ENCODE data around the gene HDGFL2. TPM values are rescaled to one million over a fixed set of nuclear protein-coding genes. Genes with fewer than 3 reads are reported as not detected.
"Not testable (repeated sequence)": the region's sequence is repeated elsewhere in the genome, so short reads cannot be mapped to it uniquely, and the experiment has no call there.

The HDGFL2 gene
- total RNA-seq, 3 donors from 2014 or later, result 38.9 to 41.8 (median 40.7) TPM

DNA sequence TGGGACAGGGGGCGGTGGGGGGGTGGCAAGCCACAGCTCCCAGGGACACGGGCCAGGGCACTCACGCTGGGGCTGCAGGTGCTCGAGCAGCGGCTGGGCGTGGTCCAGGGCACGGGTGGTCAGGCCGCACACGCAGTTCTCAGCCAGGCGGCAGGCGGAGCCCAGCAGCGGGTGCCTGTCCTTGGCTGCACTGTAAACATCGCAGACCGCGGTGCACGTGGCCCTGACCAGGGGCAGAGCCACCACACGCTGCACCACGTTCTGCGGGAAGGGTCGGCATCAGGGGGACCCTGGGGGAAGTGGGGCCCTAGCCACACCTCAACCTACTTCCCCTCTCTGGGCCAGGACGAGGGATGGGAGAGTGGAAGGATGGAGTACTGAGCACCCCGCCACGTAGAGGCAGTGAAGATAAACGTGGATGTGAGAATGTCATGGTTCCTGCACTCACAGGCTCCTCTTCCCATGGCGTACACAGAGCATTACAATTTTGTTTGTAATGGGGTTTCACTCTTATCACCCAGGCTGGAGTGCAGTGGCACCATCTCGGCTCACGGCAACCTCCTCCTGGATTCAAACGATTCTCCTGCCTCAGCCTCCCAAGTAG, 59.6 kb downstream of the HDGFL2 start:
- peaks cover 2% of the 10 kb centered on the region for H3K4me1 Mint-ChIP-seq (ENCODE audit: low read depth)
- no peak overlapping the region for H3K4me3 Mint-ChIP-seq
- H3K36me3 Mint-ChIP-seq (ENCODE audit: insufficient read depth), result no peaks in the 10 kb centered on the region
- peaks cover 5% of the 10 kb centered on the region for H3K27me3 Mint-ChIP-seq (ENCODE audit: low read depth)
- DNase-seq (no peak), ATAC-seq (no peak)
- H3K9me3 Mint-ChIP-seq, result no peaks in the 10 kb centered on the region

DNA sequence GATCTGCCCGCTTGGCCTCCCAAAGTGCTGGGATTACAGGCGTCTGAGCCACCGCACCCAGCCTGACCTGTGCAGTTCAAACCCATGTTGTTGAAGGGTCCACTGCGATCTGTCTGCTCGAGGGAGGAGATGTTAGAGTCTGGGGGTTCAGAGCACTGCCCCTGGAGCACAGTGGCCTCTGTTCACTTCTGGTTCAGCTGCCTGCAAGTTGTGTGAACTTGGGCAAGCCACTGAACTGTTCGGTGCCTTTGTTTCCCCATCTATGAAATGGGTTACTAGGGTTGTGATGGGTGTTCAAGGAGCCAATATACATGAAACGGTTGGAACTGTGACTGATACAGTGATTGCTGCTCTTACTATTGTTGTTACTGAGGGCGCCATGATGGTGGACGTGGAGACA, 61.2 kb downstream of the HDGFL2 start:
- peaks cover 12% of the 10 kb centered on the region for H3K27me3 Mint-ChIP-seq (ENCODE audit: low read depth)
- peaks cover 2% of the 10 kb centered on the region for H3K4me1 Mint-ChIP-seq (ENCODE audit: low read depth)
- no peak overlapping the region for H3K4me3 Mint-ChIP-seq
- ATAC-seq (no peak), DNase-seq (no peak)
- no peaks in the 10 kb centered on the region for H3K36me3 Mint-ChIP-seq (ENCODE audit: insufficient read depth)
- H3K9me3 Mint-ChIP-seq, result no peaks in the 10 kb centered on the region

DNA sequence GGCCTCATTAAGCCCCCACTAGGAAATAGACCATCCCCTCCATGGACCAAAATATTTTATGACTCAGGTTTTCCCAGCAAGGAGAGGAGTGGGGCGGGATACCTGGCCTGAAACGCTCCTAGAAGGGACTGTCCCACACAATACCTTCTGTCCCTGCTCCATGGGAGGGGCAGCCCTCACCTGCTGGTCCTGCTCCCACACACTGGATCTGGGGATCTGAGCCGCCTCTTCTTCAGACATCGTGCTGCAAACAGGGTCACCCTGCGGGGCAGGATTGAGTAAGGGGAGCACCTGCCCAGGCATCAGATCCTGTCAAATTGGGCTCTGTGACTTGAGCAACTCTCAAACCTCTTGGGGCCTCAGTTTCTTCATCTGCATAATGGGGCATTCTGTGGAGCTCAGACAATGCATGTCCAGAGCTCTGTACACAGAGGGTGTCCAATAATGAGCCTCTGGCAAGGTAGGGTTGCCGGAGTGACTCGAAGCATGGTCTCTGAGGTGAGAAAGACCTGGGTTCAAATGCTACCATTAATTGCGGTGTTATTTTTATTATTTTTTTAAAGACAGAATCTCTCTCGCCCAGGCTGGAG, 61.8 kb downstream of the HDGFL2 start:
- H3K27me3 Mint-ChIP-seq (ENCODE audit: low read depth), result peaks cover 16% of the 10 kb centered on the region
- H3K4me3 Mint-ChIP-seq, result no peak overlapping the region
- peaks cover 2% of the 10 kb centered on the region for H3K4me1 Mint-ChIP-seq (ENCODE audit: low read depth)
- no peaks in the 10 kb centered on the region for H3K9me3 Mint-ChIP-seq
- H3K36me3 Mint-ChIP-seq (ENCODE audit: insufficient read depth), result no peaks in the 10 kb centered on the region
- ATAC-seq (no peak), DNase-seq (no peak)

DNA sequence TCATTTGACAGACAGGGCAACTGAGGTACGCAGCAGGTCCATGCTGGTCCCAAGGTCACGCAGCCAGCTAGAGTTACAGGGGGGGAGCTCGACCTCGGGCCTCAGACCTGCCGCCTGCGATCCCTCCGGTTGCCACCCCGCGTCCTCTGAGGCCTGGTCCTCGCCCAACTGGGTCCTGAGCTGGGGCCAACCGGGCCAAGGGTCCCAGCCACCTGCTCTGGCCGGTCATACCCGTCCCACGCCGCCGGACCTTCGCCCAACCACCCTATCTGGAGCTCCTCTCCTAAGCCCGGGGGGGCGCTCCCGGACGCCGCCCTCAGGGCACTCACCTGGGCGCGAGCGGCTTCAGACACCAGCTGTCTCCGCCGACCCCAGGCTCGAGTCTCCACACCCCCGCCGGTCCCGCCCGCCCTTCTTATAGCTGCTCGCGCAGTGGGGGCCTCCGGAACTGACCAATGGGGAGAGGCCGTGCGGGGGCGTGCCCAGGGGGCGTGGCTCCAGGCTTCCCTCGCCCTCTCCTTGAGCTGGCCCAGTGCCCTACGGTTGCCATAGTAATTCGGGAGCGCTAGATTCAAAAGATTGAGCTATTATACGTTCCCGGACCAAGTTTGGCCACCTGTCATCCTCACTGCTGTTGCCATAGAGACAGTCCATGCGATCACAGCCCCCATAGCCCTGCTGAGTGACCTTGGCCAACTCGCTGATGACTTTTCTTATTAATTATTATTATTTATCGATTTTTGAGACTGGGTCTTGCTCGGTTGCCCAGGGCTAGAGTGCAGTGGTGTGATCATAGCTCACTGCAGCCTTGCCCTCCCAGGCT, 63.0 kb downstream of the HDGFL2 start, which contains the start of gene PLIN5:
TSS of gene PLIN5 (minus strand) at position 389 of the 823 bp plus-strand sequence. CDS start 1,150 bp downstream, outside the sequence.
- peak; percentile 27 for DNase-seq
- H3K4me3 Mint-ChIP-seq, result no peak within 1 kb of the TSS
- H3K9me3 Mint-ChIP-seq, result no peaks in the 10 kb centered on the region
- ATAC-seq, result peak; percentile 43 to 51
- peaks cover 6% of the 10 kb centered on the region for H3K4me1 Mint-ChIP-seq (ENCODE audit: low read depth)
- no peaks in the 10 kb centered on the region for H3K36me3 Mint-ChIP-seq (ENCODE audit: insufficient read depth)
- peaks cover 21% of the 10 kb centered on the region for H3K27me3 Mint-ChIP-seq (ENCODE audit: low read depth)

DNA sequence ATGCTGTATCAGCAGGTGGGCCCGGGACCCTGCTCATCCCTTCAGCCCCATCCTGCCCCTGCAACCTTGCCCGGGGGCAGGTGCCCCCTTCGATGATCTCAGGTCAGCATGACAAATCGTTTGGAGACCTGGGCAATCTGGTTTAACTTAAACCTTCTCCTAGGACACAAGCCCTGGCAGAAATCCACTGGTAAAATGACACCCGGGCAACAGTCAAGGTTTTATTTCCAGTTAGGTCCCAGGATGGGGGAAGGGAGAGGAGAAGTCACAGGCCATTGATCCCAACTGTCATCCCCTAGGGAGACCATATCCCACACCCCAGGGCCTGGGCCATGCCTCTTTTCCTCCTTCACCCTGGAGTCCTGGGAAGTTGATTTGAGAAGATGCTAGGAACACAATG, 64.7 kb downstream of the HDGFL2 start:
- H3K4me1 Mint-ChIP-seq (ENCODE audit: low read depth), result peaks cover 7% of the 10 kb centered on the region

DNA sequence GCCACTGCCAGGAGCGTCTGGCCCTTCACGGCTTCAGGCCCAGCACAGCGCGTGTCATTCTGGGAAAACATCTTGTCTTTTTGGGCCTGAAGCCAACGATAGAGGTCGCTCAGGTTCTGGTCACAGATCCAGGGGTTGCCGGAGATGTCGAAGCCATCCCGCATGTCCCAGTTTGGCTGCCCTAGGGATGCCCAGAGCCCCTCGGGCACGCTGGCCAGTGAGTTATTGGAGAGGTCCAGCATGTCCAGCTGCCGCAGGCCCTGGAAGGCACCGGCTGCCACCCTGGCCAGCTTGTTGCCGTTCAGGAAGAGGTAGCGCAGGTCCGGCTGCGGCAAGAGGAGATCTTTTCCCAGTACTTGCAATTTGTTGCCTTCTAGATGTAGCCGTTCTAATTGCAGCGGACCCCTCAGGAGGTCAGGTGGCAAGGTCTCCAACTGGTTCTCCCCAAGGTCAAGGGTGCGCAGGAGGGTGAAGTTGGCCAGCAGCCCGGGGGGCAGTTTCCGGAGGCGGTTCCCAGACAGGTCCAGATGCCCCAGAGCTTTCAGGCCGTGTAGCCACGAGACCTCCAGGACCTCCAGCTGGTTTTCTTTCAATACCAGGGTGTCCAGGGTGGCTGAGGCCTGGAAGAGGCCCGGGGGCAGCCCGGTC, 66.0 kb downstream of the HDGFL2 start:
- H3K27me3 Mint-ChIP-seq (ENCODE audit: low read depth), result peaks cover 21% of the 10 kb centered on the region
- peaks cover 7% of the 10 kb centered on the region for H3K4me1 Mint-ChIP-seq (ENCODE audit: low read depth)
- H3K4me3 Mint-ChIP-seq, result no peak overlapping the region
- DNase-seq (no peak), ATAC-seq (no peak)
- H3K9me3 Mint-ChIP-seq, result peaks cover 3% of the 10 kb centered on the region
- no peaks in the 10 kb centered on the region for H3K36me3 Mint-ChIP-seq (ENCODE audit: insufficient read depth)

More for the DNA sequence above, 64.7 kb downstream of the HDGFL2 start:
- no peak overlapping the region for H3K4me3 Mint-ChIP-seq
- DNase-seq (no peak), ATAC-seq (no peak)
- peaks cover 21% of the 10 kb centered on the region for H3K27me3 Mint-ChIP-seq (ENCODE audit: low read depth)
- peaks cover 3% of the 10 kb centered on the region for H3K9me3 Mint-ChIP-seq
- H3K36me3 Mint-ChIP-seq (ENCODE audit: insufficient read depth), result no peaks in the 10 kb centered on the region

DNA sequence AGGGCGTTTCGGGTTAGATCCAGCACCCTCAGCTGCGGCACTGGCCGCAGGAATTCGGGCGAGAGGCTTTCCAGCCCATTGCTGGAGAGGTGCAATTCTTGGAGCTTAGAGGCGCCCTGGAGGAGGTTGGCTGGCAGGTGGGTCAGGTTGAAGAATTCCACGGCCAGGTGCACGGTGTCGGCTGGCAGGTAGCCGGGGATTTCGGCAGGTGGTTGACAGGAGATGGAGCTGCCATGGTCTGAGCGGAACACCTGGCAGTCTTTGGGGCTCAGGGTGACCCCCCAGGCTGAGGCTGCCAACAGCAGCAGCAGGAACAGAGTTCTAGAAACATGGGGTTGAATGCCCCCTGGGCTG, 66.5 kb downstream of the HDGFL2 start:
- Mint-ChIP-seq H3K4me1 (ENCODE audit: low read depth) (peaks cover 7% of the 10 kb centered on the region), H3K9me3 (peaks cover 3% of the 10 kb centered on the region), H3K36me3 (ENCODE audit: insufficient read depth) (no peaks in the 10 kb centered on the region), H3K27me3 (ENCODE audit: low read depth) (peaks cover 21% of the 10 kb centered on the region), H3K4me3 (no peak overlapping the region)
- no peak for ATAC-seq
- DNase-seq, result no peak

DNA sequence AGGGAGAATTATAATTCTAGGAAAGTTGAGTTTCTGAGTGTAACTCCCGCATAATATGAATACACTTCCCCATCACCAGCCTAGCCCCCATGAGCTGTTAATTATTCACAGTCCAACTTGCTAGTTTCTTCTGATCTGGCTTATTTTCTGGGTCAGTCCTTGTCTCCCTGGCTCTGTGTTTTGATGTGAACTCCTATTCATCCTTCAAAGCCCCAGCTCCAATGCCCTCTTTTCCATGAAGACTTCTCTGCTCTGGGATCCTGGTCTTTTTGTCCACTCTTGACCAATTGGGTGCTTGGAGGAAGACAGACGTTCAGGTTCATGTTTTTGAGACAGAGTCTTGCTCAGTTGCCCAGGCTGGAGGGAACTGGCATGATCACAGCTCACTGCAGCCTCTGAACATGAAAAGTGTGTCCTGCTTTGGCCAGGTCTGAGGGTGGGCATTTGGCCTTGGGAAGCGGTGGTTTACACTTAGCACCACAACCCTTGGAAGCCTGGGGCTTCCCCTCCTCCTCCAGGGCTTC, 67.1 kb downstream of the HDGFL2 start:
- no peak for ATAC-seq

DNA sequence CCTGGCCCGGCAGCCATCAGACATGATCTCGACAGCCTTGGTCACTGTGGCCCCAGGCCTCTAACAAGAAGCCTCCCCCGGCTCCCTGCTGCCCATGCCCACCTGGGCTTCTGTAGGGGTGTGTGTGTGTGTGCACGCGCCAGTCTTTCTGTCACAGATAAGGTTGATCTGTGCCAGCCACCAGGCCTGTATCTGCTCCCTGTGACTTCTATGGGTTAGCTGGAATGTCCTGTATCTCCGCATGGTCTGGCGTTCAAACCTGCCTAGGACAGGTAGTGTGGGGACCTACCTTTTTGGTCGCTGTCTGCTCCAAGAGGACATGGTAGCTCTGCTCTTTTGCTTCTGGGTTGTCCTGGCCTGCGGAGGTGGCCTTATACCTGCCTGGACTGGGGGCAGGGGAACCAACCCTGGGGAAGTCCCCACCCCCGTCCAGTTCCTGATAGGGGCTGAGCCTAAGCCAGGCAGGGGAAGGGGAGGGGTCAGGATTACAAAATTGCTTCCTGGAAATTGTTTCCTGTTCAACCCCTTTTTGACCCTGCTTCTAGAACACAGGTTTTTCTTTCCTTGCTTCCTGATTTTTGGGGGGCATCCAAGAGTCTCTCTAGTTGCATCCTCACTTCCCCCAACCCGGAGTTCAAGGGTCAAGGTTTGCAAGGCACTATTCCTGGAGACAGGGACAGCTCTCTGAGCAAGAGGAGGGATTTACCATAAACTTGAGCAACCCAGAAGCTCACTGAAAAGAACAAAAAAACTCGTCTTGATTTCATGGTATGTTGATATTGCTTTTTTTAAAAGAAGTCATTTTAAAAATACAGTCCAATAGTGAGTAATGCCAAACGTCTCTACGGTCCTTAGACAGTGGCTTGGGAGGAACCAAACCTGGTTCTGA, 67.8 kb downstream of the HDGFL2 start, which contains the start of gene LRG1:
TSS of gene LRG1 (minus strand) at position 344 of the 889 bp plus-strand sequence. CDS start at position 321, 23 bp downstream.
- no peak for ATAC-seq
- H3K27me3 Mint-ChIP-seq (ENCODE audit: low read depth), result peaks cover 18% of the 10 kb centered on the region
- peaks cover 7% of the 10 kb centered on the region for H3K4me1 Mint-ChIP-seq (ENCODE audit: low read depth)
- no peaks in the 10 kb centered on the region for H3K36me3 Mint-ChIP-seq (ENCODE audit: insufficient read depth)
- peak within 1 kb of the TSS; percentile 38 for H3K4me3 Mint-ChIP-seq
- no peak for DNase-seq
- H3K9me3 Mint-ChIP-seq, result peaks cover 3% of the 10 kb centered on the region

More for the DNA sequence above, 67.1 kb downstream of the HDGFL2 start:
- peaks cover 21% of the 10 kb centered on the region for H3K27me3 Mint-ChIP-seq (ENCODE audit: low read depth)
- no peaks in the 10 kb centered on the region for H3K36me3 Mint-ChIP-seq (ENCODE audit: insufficient read depth)
- no peak for DNase-seq
- peaks cover 3% of the 10 kb centered on the region for H3K9me3 Mint-ChIP-seq
- H3K4me1 Mint-ChIP-seq (ENCODE audit: low read depth), result peaks cover 7% of the 10 kb centered on the region
- no peak overlapping the region for H3K4me3 Mint-ChIP-seq

DNA sequence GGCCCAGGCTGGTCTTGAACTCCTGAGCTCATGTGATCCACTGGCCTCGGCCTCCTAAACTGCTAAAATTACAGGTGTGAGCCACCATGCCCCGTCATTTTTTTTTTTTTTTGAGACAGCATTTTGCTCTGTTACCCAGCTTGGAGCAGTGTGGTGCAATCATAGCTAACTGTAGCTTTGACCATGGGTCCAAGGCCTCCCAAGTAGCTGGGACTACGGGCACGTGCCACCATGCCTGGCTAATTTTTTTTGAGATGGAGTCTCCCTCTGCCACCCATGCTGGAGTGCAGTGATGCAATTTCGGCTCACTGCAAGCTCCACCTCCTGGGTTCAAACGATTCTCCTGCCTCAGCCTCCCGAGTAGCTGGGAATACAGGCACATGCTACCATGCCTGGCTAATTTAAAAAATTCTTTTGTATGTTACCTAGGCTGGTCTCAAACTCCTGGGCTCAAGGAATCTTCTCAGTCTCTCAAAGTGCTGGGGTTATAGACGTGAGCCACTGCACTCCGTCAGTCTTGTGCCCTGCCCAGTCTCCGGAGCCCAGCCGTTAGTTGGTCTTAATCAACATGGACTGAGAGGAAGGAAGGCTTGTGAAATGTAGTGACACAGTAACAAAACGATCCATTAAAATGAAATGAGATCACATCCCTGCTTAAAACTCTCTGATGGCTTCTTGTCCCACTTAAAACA, 69.2 kb downstream of the HDGFL2 start:
- Mint-ChIP-seq H3K27me3 (ENCODE audit: low read depth) (peaks cover 16% of the 10 kb centered on the region), H3K4me1 (ENCODE audit: low read depth) (peaks cover 5% of the 10 kb centered on the region), H3K9me3 (peaks cover 3% of the 10 kb centered on the region), H3K36me3 (ENCODE audit: insufficient read depth) (no peaks in the 10 kb centered on the region), H3K4me3 (no peak overlapping the region)
- DNase-seq (no peak), ATAC-seq (no peak)

DNA sequence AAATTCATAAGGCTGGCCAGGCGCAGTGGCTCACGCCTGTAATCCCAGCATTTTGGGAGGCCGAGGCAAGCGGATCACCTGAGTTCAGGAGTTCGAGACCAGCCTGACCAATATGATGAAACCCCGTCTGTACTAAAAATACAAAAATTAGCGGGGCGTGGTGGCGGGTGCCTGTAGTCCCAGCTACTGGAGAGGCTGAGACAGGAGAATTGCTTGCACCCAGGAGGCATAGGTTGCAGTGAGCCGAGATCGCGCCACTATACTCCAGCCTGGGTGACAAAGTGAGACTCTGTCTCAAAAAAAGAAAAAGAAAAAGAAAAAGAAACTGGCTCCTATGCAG, 69.7 kb downstream of the HDGFL2 start:
- not testable (repeated sequence) for H3K9me3 Mint-ChIP-seq; H3K4me1 Mint-ChIP-seq (ENCODE audit: low read depth); H3K4me3 Mint-ChIP-seq; DNase-seq; ATAC-seq; H3K36me3 Mint-ChIP-seq (ENCODE audit: insufficient read depth)
- H3K27me3 Mint-ChIP-seq (ENCODE audit: low read depth), result peaks cover 16% of the 10 kb centered on the region

DNA sequence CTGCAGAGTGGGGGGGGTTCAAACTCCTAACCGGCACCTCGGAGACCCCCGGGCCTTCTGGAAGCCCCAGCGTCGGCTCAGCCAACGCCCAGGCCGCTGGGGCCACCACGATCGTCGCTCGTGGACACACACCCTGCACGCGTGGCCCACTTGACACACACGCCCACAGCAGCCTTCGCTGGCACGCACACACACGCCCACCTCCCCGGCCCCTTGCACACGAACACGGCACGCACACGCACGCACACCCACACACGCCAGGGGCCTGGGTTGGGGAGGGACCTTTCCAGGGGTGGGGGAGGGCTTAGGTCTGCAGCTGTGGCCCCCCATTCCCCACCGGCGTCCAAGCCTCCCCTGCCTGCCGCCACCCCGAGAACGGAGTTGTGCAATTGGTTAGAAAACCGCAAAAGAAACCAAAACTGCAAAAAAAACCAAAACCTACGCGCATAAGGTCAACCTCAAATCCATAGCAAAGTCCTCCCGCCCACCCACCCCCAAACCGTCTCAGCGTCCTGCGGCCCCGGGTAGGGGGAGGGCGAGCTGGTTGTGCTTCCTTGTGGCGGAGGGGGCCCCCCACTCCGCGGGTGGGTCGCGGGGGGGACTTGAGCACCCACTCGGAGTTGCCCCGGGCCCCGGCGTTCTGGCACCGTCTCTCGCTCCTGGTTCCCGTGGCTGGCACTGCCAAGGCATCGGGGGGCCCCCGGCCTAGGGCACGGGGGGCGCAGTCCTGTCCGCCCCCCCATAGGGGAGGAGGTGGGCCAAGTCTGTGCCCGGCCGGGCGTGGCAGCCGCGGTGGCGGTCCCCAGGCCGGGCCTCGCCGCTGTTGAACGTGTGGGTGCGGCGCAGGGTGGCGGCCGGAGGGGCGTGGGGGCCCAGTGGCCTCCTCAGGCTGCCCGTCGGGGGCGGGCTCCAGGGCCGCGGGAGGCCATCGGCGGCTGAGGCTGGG, 71.1 kb downstream of the HDGFL2 start:
- Mint-ChIP-seq H3K4me3 (no peak overlapping the region), H3K4me1 (ENCODE audit: low read depth) (peaks cover 5% of the 10 kb centered on the region), H3K36me3 (ENCODE audit: insufficient read depth) (no peaks in the 10 kb centered on the region), H3K27me3 (ENCODE audit: low read depth) (peaks cover 10% of the 10 kb centered on the region), H3K9me3 (peaks cover 3% of the 10 kb centered on the region)
- no peak for ATAC-seq
- no peak for DNase-seq

Measured in activated T-cell treated with anti-CD3 and anti-CD28 coated beads, Interleukin-2, amount 50 U/mL, for 4 hours (primary cell).